Parathyroid adenoma (tissue), 2 donors: ENCODE data around the gene AURKAIP1.

ENCODE experiments used
- H2AFZ ChIP-seq: fragments of 300-600 bp; sonication (generic); one replicate; pipeline ENCODE4 v1.7.0; 2017; ENCODE audit warnings: antibody characterized with exemption, mild to moderate bottlenecking
- H3K27ac ChIP-seq: fragments of 300-600 bp; sonication (generic); one replicate; pipeline ENCODE4 v1.7.0; 2017
- H3K27me3 ChIP-seq: fragments of 300-600 bp; sonication (generic); one replicate; pipeline ENCODE4 v1.7.0; 2017; ENCODE audit warnings: low read length; ENCODE audit not compliant: control insufficient read depth, insufficient read depth
- H3K36me3 ChIP-seq: fragments of 300-600 bp; sonication (generic); one replicate; pipeline ENCODE4 v1.7.0; 2017; ENCODE audit warnings: low read length; ENCODE audit not compliant: control insufficient read depth, insufficient read depth
- H3K4me1 ChIP-seq: fragments of 300-600 bp; sonication (generic); one replicate; pipeline ENCODE4 v1.7.0; 2017; ENCODE audit warnings: control low read depth
- H3K4me2 ChIP-seq: fragments of 300-600 bp; sonication (generic); one replicate; pipeline ENCODE4 v1.7.0; 2017; ENCODE audit warnings: low read length
- H3K4me3 ChIP-seq: fragments of 300-600 bp; sonication (generic); one replicate; pipeline ENCODE4 v1.7.0; 2017; ENCODE audit warnings: low read depth, low read length
- H3K79me2 ChIP-seq: fragments of 300-600 bp; sonication (generic); one replicate; pipeline ENCODE4 v1.7.0; 2017; ENCODE audit warnings: control low read depth
- H3K9ac ChIP-seq: fragments of 300-600 bp; sonication (generic); one replicate; pipeline ENCODE4 v1.7.0; 2017; ENCODE audit warnings: mild to moderate bottlenecking
- H3K9me3 ChIP-seq: fragments of 300-600 bp; sonication (generic); one replicate; pipeline ENCODE4 v1.7.0; 2017; ENCODE audit warnings: low read length; ENCODE audit not compliant: control insufficient read depth
- CTCF ChIP-seq: fragments of 300-600 bp; sonication (generic); IDR thresholded peaks from one replicate; pipeline ENCODE4 v1.7.0; 2017; ENCODE audit warnings: antibody characterized with exemption, mild to moderate bottlenecking
- donor health status: primary hyperparathyroidism.

The AURKAIP1 gene

GRCh38 chr1:1342584-1343115, 32.4 kb downstream of the AURKAIP1 start:
- Histone ChIP-seq H3K9ac (no peak overlapping the region), H2AFZ (no peak overlapping the region), H3K4me3 (no peak overlapping the region), H3K27me3 (no peaks in the 10 kb centered on the region), H3K9me3 (no peaks in the 10 kb centered on the region), H3K79me2 (peaks cover 22% of the 10 kb centered on the region), H3K4me2 (no peak overlapping the region), H3K36me3 (no peaks in the 10 kb centered on the region), H3K4me1 (no peaks in the 10 kb centered on the region), H3K27ac (no peak overlapping the region)
- no peak for TF ChIP-seq CTCF

- Histone ChIP-seq H3K4me2 (no peak overlapping the region), H3K4me3 (no peak overlapping the region), H2AFZ (no peak overlapping the region), H3K27ac (no peak overlapping the region), H3K4me1 (no peaks in the 10 kb centered on the region), H3K27me3 (no peaks in the 10 kb centered on the region), H3K36me3 (no peaks in the 10 kb centered on the region), H3K79me2 (peaks cover 17% of the 10 kb centered on the region), H3K9ac (no peak overlapping the region), H3K9me3 (no peaks in the 10 kb centered on the region)
- no peak for TF ChIP-seq CTCF
These were observed 32.9 kb downstream of the AURKAIP1 start for GRCh38 chr1:1342061-1342562.

GRCh38 chr1:1341549-1342021, 33.4 kb downstream of the AURKAIP1 start:
- no peak overlapping the region for H2AFZ ChIP-seq
- no peak for TF ChIP-seq CTCF
- no peaks in the 10 kb centered on the region for H3K36me3 ChIP-seq
- no peaks in the 10 kb centered on the region for H3K4me1 ChIP-seq
- no peaks in the 10 kb centered on the region for H3K9me3 ChIP-seq
- H3K79me2 ChIP-seq = peaks cover 14% of the 10 kb centered on the region
- H3K4me3 ChIP-seq = no peak overlapping the region
- no peaks in the 10 kb centered on the region for H3K27me3 ChIP-seq
- no peak overlapping the region for H3K9ac ChIP-seq
- no peak overlapping the region for H3K27ac ChIP-seq
- H3K4me2 ChIP-seq = no peak overlapping the region

- H3K79me2 ChIP-seq = peaks cover 8% of the 10 kb centered on the region
- H3K4me2 ChIP-seq = no peak overlapping the region
- H3K27ac ChIP-seq = no peak overlapping the region
- no peaks in the 10 kb centered on the region for H3K4me1 ChIP-seq
- H3K36me3 ChIP-seq = no peaks in the 10 kb centered on the region
- TF ChIP-seq CTCF = no peak
- no peak overlapping the region for H2AFZ ChIP-seq
- H3K9me3 ChIP-seq = no peaks in the 10 kb centered on the region
- no peak overlapping the region for H3K9ac ChIP-seq
- H3K27me3 ChIP-seq = no peaks in the 10 kb centered on the region
- no peak overlapping the region for H3K4me3 ChIP-seq
These were observed 34.0 kb downstream of the AURKAIP1 start for GRCh38 chr1:1340791-1341548.
